IPS-15b (cell line): ENCODE data around the gene TMEM169.

Experiments
- H3K27me3 ChIP-seq: one replicate; pipeline ENCODE4 v1.6.1; 2013; ENCODE audit warnings: low read length; ENCODE audit not compliant: control insufficient read depth, insufficient read depth
- H3K36me3 ChIP-seq: one replicate; pipeline ENCODE4 v1.6.1; 2013; ENCODE audit warnings: low read length; ENCODE audit not compliant: control insufficient read depth, insufficient read depth
- H3K4me1 ChIP-seq: one replicate; pipeline ENCODE4 v1.6.1; 2013; ENCODE audit warnings: mild to moderate bottlenecking, low read length; ENCODE audit not compliant: control insufficient read depth, insufficient read depth
- H3K4me3 ChIP-seq: one replicate; pipeline ENCODE4 v1.5.1; 2013; ENCODE audit warnings: low read depth, low read length
- H3K9ac ChIP-seq: one replicate; pipeline ENCODE4 v1.6.1; 2013; ENCODE audit warnings: low read depth, mild to moderate bottlenecking, low read length
- H3K9me3 ChIP-seq: one replicate; pipeline ENCODE4 v1.6.1; 2013; ENCODE audit warnings: mild to moderate bottlenecking, low read length; ENCODE audit not compliant: control insufficient read depth, insufficient read depth

The TMEM169 gene

GRCh38 chr2:216055680-216056079 is 26.0 kb upstream of the TMEM169 start:
- H3K27me3 ChIP-seq = no peaks in the 10 kb centered on the region
- H3K9ac ChIP-seq = no peak overlapping the region
- H3K4me3 ChIP-seq = no peak overlapping the region
- H3K9me3 ChIP-seq = no peaks in the 10 kb centered on the region
- H3K4me1 ChIP-seq = peaks cover 5% of the 10 kb centered on the region
- no peaks in the 10 kb centered on the region for H3K36me3 ChIP-seq

GRCh38 chr2:216056739-216057138 is 25.0 kb upstream of the TMEM169 start:
- no peaks in the 10 kb centered on the region for H3K9me3 ChIP-seq
- no peak overlapping the region for H3K4me3 ChIP-seq
- H3K9ac ChIP-seq = no peak overlapping the region
- H3K4me1 ChIP-seq = no peaks in the 10 kb centered on the region
- no peaks in the 10 kb centered on the region for H3K36me3 ChIP-seq
- H3K27me3 ChIP-seq = no peaks in the 10 kb centered on the region

- H3K4me3 ChIP-seq = no peak overlapping the region
- no peaks in the 10 kb centered on the region for H3K4me1 ChIP-seq
- no peaks in the 10 kb centered on the region for H3K9me3 ChIP-seq
- no peaks in the 10 kb centered on the region for H3K27me3 ChIP-seq
- H3K36me3 ChIP-seq = no peaks in the 10 kb centered on the region
- no peak overlapping the region for H3K9ac ChIP-seq
These were observed 24.0 kb upstream of the TMEM169 start for GRCh38 chr2:216057688-216058193.

- Histone ChIP-seq H3K9me3 (no peaks in the 10 kb centered on the region), H3K27me3 (no peaks in the 10 kb centered on the region), H3K4me1 (no peaks in the 10 kb centered on the region), H3K9ac (no peak overlapping the region), H3K4me3 (no peak overlapping the region), H3K36me3 (peaks cover 4% of the 10 kb centered on the region)
These were observed 22.4 kb upstream of the TMEM169 start for GRCh38 chr2:216059233-216059834.

- Histone ChIP-seq H3K36me3 (peaks cover 4% of the 10 kb centered on the region), H3K4me1 (no peaks in the 10 kb centered on the region), H3K9ac (no peak overlapping the region), H3K4me3 (no peak overlapping the region), H3K9me3 (no peaks in the 10 kb centered on the region), H3K27me3 (no peaks in the 10 kb centered on the region)
These were observed 17.6 kb upstream of the TMEM169 start for GRCh38 chr2:216064014-216064630.

- no peaks in the 10 kb centered on the region for H3K27me3 ChIP-seq
- H3K36me3 ChIP-seq = peaks cover 4% of the 10 kb centered on the region
- no peaks in the 10 kb centered on the region for H3K9me3 ChIP-seq
- H3K4me1 ChIP-seq = no peaks in the 10 kb centered on the region
- no peak overlapping the region for H3K9ac ChIP-seq
- H3K4me3 ChIP-seq = no peak overlapping the region
These were observed 17.1 kb upstream of the TMEM169 start for GRCh38 chr2:216064665-216065064.

GRCh38 chr2:216066230-216066629 is 15.5 kb upstream of the TMEM169 start:
- Histone ChIP-seq H3K9me3 (no peaks in the 10 kb centered on the region), H3K4me3 (no peak overlapping the region), H3K36me3 (peaks cover 4% of the 10 kb centered on the region), H3K27me3 (no peaks in the 10 kb centered on the region), H3K9ac (no peak overlapping the region), H3K4me1 (no peaks in the 10 kb centered on the region)

GRCh38 chr2:216069028-216069427 is 12.7 kb upstream of the TMEM169 start:
- Histone ChIP-seq H3K27me3 (no peaks in the 10 kb centered on the region), H3K9ac (no peak overlapping the region), H3K9me3 (no peaks in the 10 kb centered on the region), H3K36me3 (peaks cover 3% of the 10 kb centered on the region), H3K4me1 (no peaks in the 10 kb centered on the region), H3K4me3 (no peak overlapping the region)

- H3K4me1 ChIP-seq = no peaks in the 10 kb centered on the region
- H3K4me3 ChIP-seq = no peak overlapping the region
- H3K36me3 ChIP-seq = no peaks in the 10 kb centered on the region
These were observed 11.5 kb upstream of the TMEM169 start for GRCh38 chr2:216070195-216070594.

GRCh38 chr2:216071111-216071851 is 10.4 kb upstream of the TMEM169 start:
- no peak overlapping the region for H3K4me3 ChIP-seq
- H3K9ac ChIP-seq = no peak overlapping the region
- H3K9me3 ChIP-seq = no peaks in the 10 kb centered on the region
- no peaks in the 10 kb centered on the region for H3K4me1 ChIP-seq
- H3K36me3 ChIP-seq = no peaks in the 10 kb centered on the region
- H3K27me3 ChIP-seq = no peaks in the 10 kb centered on the region

More at GRCh38 chr2:216070195-216070594, 11.5 kb upstream of the TMEM169 start:
- H3K27me3 ChIP-seq = no peaks in the 10 kb centered on the region
- H3K9me3 ChIP-seq = no peaks in the 10 kb centered on the region
- no peak overlapping the region for H3K9ac ChIP-seq

- no peaks in the 10 kb centered on the region for H3K36me3 ChIP-seq
- no peak overlapping the region for H3K4me3 ChIP-seq
- no peaks in the 10 kb centered on the region for H3K4me1 ChIP-seq
- H3K27me3 ChIP-seq = no peaks in the 10 kb centered on the region
- no peaks in the 10 kb centered on the region for H3K9me3 ChIP-seq
- H3K9ac ChIP-seq = no peak overlapping the region
These were observed 9.2 kb upstream of the TMEM169 start for GRCh38 chr2:216072473-216072872.

- no peaks in the 10 kb centered on the region for H3K4me1 ChIP-seq
- H3K27me3 ChIP-seq = no peaks in the 10 kb centered on the region
- H3K36me3 ChIP-seq = no peaks in the 10 kb centered on the region
- no peaks in the 10 kb centered on the region for H3K9me3 ChIP-seq
- H3K4me3 ChIP-seq = no peak overlapping the region
- no peak overlapping the region for H3K9ac ChIP-seq
These were observed 7.9 kb upstream of the TMEM169 start for GRCh38 chr2:216073773-216074172.
